SK-N-MC (cell line): ENCODE measurements around the gene PDE9A.

Source experiments
- EZH2 ChIP-seq: fragments of 200-600 bp; sonication (generic); IDR thresholded peaks from one replicate; pipeline ENCODE4 v1.6.1; 2017; ENCODE audit warnings: antibody characterized with exemption
- POLR2AphosphoS5 ChIP-seq: IDR thresholded peaks from 2 replicates; pipeline ENCODE4 v1.6.1; 2012; ENCODE audit warnings: mild to moderate bottlenecking, low read depth, low read length, borderline replicate concordance

DNA sequence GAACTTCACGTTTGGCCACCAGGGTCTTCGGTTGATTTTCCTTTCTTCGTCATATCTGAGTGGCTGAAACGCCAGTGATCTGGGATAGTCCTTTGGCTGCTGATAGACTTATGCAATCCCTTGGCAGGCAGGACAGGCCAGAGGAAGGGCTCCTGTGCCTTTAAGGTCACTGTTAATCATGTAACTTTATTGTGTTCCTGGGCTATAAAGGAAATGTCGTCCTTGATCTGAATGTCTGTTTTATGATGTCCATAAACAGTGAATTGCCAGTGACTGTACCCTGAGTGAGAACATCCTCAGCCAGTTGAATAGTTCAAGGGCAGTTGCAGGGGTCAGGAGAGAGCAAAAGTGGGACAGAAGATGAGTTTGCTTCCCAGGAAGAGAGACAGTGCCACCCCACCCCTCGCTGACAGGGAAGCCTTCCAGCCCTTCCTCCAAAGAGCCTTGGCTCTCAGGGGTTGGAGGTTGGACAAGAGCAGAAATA is 68.0 kb downstream of the PDE9A start:
- TF ChIP-seq POLR2AphosphoS5 (no peak), EZH2 (no peak)
